Measurements from ENCODE around the gene PTPRJ. TPM values are rescaled to one million over a fixed set of nuclear protein-coding genes. Genes with fewer than 3 reads are reported as not detected.
A peak's percentile ranks its signal among the peaks of the same experiment; 100 is the strongest.

PTPRJ gene
- total and polyA plus RNA-seq, 2 experiments from 2014 or later = 4.5 to 9.5 TPM

DNA sequence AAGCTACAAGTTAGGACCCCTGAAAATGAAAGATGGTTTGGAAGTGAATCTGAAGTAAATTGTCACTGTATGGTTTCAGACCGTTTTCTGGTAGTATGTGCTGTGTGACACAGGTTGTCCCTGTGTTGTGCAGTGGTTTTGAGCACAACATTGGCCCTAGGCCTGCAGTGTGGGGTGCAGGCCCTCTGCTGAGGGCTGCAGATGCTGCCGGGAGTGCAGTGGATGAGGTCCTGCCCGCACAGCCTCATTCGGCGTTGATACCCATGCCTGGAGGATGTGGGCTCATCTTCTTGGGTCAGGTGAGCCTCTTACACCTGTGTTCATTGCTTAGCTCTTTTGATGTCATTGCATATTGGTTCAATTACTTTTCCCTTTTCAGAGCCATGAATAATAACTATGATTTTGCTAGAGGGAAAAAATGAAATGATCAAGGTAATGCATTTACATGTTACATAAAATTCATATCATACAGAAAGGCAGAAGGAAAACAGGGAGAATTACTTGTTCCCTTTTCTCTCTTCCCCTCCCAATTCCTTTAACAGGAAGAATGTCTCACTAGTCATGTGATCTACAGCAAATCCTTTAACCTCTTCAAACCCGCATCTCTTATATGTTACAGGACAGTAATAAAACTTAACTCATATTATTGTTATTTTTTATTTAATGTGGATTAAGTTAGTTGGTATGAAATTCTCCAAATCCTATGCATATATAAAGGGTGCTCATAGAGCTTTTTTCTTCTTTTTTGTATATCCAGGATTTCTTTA is 48.7 kb downstream of the PTPRJ start:
- H3K79me2 ChIP-seq (ENCODE audit: insufficient read depth) = peaks cover 98% of the 10 kb centered on the region
- H3K36me3 ChIP-seq (ENCODE audit: low read depth) = no peaks in the 10 kb centered on the region
- H3K4me2 ChIP-seq (ENCODE audit: unreplicated experiment) = no peak overlapping the region
- H3K9ac ChIP-seq = no peak overlapping the region
- TF ChIP-seq EZH2phosphoT487 (IDR thresholded peaks at IDR 0.05; ENCODE audit: insufficient read depth, low read depth) = no peak
- TF ChIP-seq EZH2 (IDR thresholded peaks at IDR 0.05; ENCODE audit: insufficient read depth, poor library complexity, severe bottlenecking) = no peak
- WGBS, 2 experiments (ENCODE audit: low coverage in 1 of 2, low lambda C conversion rate in 2 of 2, missing lambda C conversion rate in 2 of 2) = 77 to 81% methylated on average over 6 of the region's 6 CpGs
- no peaks in the 10 kb centered on the region for H3K9me3 ChIP-seq (ENCODE audit: low read depth)
- no peaks in the 10 kb centered on the region for H3K27me3 ChIP-seq (replicated peaks; ENCODE audit: insufficient read depth)
- no peaks in the 10 kb centered on the region; the same call in 1 of the 2 replicates for H3K4me1 ChIP-seq (ENCODE audit: insufficient read depth)
- H3K4me3 ChIP-seq = no peak overlapping the region
- no peaks in the 10 kb centered on the region for H3K9me2 ChIP-seq (ENCODE audit: insufficient read depth)
- in situ Hi-C loops (cut with MboI) = no loop called here
- DNase-seq = peak; percentile 27
- H3F3A ChIP-seq (ENCODE audit: insufficient read depth) = no peaks in the 10 kb centered on the region
- H4K20me1 ChIP-seq (ENCODE audit: insufficient read depth) = no peaks in the 10 kb centered on the region
- H2AFZ ChIP-seq = no peak overlapping the region
- H3K27ac ChIP-seq = no peak overlapping the region

DNA sequence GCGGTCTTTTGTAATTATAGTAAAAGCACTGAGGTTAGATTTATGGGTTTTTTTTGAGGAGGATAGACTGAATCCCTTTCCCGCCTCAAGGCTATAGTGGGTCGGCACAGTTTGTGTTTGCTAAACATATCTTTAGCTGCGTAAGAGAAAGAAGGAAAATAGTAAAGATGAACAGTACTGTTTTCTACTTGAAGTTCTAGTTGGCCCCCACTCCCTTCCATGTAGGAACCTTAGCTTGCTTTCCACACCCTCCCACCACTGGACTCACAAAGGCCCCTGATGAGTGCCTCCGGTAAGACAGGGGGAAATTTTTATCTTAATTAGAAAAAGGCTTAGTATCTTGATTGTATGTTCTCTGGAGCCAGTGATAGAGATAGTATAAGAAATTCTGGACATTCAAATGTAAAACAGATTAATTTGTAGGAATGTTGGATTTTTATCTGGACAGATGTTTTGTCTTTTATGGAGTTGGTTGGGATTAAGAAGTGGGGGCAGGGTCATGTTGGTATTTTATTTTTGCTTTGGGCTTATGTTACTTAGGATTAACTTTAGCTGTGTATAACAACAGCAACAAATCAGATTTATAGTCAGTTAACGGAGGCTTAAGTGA is 49.4 kb downstream of the PTPRJ start:
- Histone ChIP-seq H3K36me3 (ENCODE audit: low read depth) (no peaks in the 10 kb centered on the region), H3K79me2 (ENCODE audit: insufficient read depth) (peaks cover 96% of the 10 kb centered on the region), H3K4me2 (ENCODE audit: unreplicated experiment) (no peak overlapping the region), H3K9me3 (ENCODE audit: low read depth) (no peaks in the 10 kb centered on the region), H4K20me1 (ENCODE audit: insufficient read depth) (no peaks in the 10 kb centered on the region), H3K4me1 (ENCODE audit: insufficient read depth) (no peaks in the 10 kb centered on the region; the same call in 1 of the 2 replicates), H3K9ac (no peak overlapping the region), H3F3A (ENCODE audit: insufficient read depth) (no peaks in the 10 kb centered on the region), H3K9me2 (ENCODE audit: insufficient read depth) (no peaks in the 10 kb centered on the region), H3K4me3 (no peak overlapping the region), H3K27ac (no peak overlapping the region), H3K27me3 (replicated peaks; ENCODE audit: insufficient read depth) (no peaks in the 10 kb centered on the region), H2AFZ (no peak overlapping the region)
- 91 to 93% methylated on average over 6 of the region's 6 CpGs for WGBS, 2 experiments (ENCODE audit: low coverage in 1 of 2, low lambda C conversion rate in 2 of 2, missing lambda C conversion rate in 2 of 2)
- in situ Hi-C loops (cut with MboI) = no loop called here
- TF ChIP-seq EZH2 (IDR thresholded peaks at IDR 0.05; ENCODE audit: insufficient read depth, poor library complexity, severe bottlenecking) = no peak
- no peak for TF ChIP-seq EZH2phosphoT487 (IDR thresholded peaks at IDR 0.05; ENCODE audit: insufficient read depth, low read depth)
- DNase-seq = no peak

DNA sequence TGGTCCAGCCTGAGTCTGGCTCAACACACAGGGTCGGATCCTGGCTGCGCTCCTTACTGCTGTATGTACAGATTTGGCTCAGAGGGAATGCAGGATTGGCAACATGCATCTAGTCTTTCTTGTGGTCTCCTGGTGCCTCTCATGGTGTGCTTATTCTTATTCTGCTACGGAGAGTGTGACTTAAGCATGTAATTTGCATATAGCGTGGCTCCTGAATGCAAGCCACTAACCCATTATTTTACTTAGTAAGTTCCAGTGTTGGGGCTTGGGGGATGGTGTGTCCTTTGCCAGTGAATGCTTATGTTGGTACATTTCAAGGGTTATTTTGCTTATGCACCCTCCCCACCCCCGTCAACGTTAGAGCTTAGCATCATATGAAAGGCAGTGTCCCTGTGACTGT is 51.2 kb downstream of the PTPRJ start:
- in situ Hi-C loops (cut with MboI) = no loop called here
- no peak overlapping the region for H3K4me2 ChIP-seq (ENCODE audit: unreplicated experiment)
- no peak for DNase-seq
- no peak overlapping the region for H3K4me3 ChIP-seq
- no peak overlapping the region for H3K9ac ChIP-seq
- 94 to 98% methylated on average over 6 of the region's 6 CpGs for WGBS, 2 experiments (ENCODE audit: low coverage in 1 of 2, low lambda C conversion rate in 2 of 2, missing lambda C conversion rate in 2 of 2)
- H3K9me2 ChIP-seq (ENCODE audit: insufficient read depth) = no peaks in the 10 kb centered on the region
- H3K4me1 ChIP-seq (ENCODE audit: insufficient read depth) = peaks cover 13% of the 10 kb centered on the region
- H3K79me2 ChIP-seq (ENCODE audit: insufficient read depth) = peaks cover 93% of the 10 kb centered on the region
- H4K20me1 ChIP-seq (ENCODE audit: insufficient read depth) = no peaks in the 10 kb centered on the region
- H2AFZ ChIP-seq = no peak overlapping the region
- no peak for TF ChIP-seq EZH2 (IDR thresholded peaks at IDR 0.05; ENCODE audit: insufficient read depth, poor library complexity, severe bottlenecking)
- no peak for TF ChIP-seq EZH2phosphoT487 (IDR thresholded peaks at IDR 0.05; ENCODE audit: insufficient read depth, low read depth)
- H3K9me3 ChIP-seq (ENCODE audit: low read depth) = no peaks in the 10 kb centered on the region
- no peak overlapping the region for H3K27ac ChIP-seq
- no peaks in the 10 kb centered on the region for H3K36me3 ChIP-seq (ENCODE audit: low read depth)
- H3F3A ChIP-seq (ENCODE audit: insufficient read depth) = 0 out of 2 replicates have a peak, but pooled peaks cover under 1% of the 10 kb centered on the region
- no peaks in the 10 kb centered on the region for H3K27me3 ChIP-seq (replicated peaks; ENCODE audit: insufficient read depth)

DNA sequence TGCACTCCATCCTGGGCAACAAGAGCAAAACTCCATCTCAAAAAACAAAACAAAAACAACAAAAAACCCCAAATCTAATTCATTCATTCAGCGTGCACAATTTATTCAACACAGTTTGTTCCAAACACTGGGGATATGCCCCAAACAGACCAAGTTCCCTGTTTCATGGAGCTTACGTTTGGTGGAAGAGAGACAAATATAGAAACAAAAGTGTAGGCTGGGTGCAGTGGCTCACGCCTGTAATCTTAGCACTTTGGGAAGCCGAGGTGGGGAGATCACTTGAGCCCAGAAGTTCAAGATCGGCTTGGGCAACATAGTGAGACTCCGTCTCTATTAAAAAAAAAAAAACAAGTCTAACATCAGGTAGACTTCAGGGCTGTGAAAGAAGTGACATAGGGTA is 52.4 kb downstream of the PTPRJ start:
- H3K79me2 ChIP-seq (ENCODE audit: insufficient read depth) = peaks cover 94% of the 10 kb centered on the region
- no peak overlapping the region for H3K4me2 ChIP-seq (ENCODE audit: unreplicated experiment)
- no peak overlapping the region for H2AFZ ChIP-seq
- no peaks in the 10 kb centered on the region for H3K27me3 ChIP-seq (replicated peaks; ENCODE audit: insufficient read depth)
- H4K20me1 ChIP-seq (ENCODE audit: insufficient read depth) = no peaks in the 10 kb centered on the region
- no peaks in the 10 kb centered on the region for H3K9me2 ChIP-seq (ENCODE audit: insufficient read depth)
- in situ Hi-C loops (cut with MboI) = no loop called here
- H3K4me3 ChIP-seq = no peak overlapping the region
- H3K4me1 ChIP-seq (ENCODE audit: insufficient read depth) = peaks cover 18% of the 10 kb centered on the region
- no peak for DNase-seq
- H3K36me3 ChIP-seq (ENCODE audit: low read depth) = no peaks in the 10 kb centered on the region
- H3K9ac ChIP-seq = no peak overlapping the region
- no peaks in the 10 kb centered on the region for H3K9me3 ChIP-seq (ENCODE audit: low read depth)
- WGBS, 2 experiments (ENCODE audit: low coverage in 1 of 2, low lambda C conversion rate in 2 of 2, missing lambda C conversion rate in 2 of 2) = 96 to 97% methylated on average over 6 of the region's 6 CpGs
- no peak for TF ChIP-seq EZH2 (IDR thresholded peaks at IDR 0.05; ENCODE audit: insufficient read depth, poor library complexity, severe bottlenecking)
- no peak for TF ChIP-seq EZH2phosphoT487 (IDR thresholded peaks at IDR 0.05; ENCODE audit: insufficient read depth, low read depth)
- H3F3A ChIP-seq (ENCODE audit: insufficient read depth) = 0 out of 2 replicates have a peak, but pooled peaks cover 4% of the 10 kb centered on the region
- no peak overlapping the region for H3K27ac ChIP-seq
